DMS53 treated with DMSO at 0.1 percent for 48 hours (cell line): ENCODE results near the gene MYH14.
A peak's percentile ranks its signal among the peaks of the same experiment; 100 is the strongest.

Experiments
- DNase-seq: peaks from one replicate; lab custom pipeline; 2025; ENCODE audit not compliant: unreplicated experiment; lab: John Stamatoyannopoulos, UW

MYH14 gene

DNA sequence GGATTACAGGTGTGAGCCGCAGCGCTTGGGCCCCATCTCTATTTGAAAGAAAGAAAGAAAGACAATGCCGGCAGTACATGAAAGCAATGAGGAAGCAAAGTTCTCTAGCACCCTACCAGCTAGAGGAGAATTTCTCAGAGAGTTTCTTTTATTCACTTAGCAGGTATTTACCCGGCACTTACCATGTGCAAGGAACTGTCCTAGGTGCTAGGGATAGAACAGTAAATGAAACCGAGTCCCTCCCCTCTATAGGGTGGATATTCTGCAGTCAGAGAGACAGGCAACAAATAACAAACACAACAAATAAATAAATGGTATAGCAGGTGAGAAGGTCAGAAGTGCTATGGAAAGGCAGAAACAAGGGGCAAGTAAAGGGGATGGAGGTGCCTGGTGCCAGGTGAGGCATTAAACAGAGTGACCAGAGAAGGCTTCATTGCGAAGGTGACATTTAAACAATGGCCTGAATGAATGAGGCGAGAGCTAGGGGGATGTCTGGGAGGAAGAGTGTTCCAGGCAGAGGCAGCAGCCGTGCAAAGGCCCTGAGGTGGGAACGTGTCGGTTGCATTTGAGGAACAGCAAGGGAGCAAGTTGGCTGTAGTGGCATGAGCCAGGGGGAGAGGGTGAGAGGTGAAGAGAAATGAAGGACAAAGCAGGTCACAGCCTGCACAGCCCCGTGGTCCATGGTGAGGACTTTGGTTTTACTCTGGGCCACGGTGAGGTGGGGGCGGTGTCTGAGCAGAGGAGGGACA lies 10.8 kb upstream of the MYH14 start:
- DNase-seq, result no peak

DNA sequence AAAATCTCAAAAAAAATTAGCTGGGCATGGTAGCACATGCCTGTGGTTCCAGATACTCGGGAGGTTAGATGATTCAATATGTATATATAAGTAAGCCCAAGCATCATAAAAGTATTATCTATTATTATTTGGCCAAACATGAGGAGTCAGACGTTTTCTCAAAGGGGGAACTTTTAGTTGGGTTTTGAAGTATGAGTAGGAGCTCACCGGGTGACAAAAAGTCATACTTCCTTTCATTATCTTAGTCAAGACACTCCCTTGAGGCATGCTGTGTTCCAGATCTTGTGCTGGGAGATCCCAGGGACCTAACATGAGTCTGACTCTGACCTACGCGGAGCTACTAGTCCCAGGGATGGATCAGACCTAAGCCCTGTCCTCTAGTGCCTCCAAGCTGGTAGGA lies 8.2 kb upstream of the MYH14 start:
- DNase-seq, result no peak

DNA sequence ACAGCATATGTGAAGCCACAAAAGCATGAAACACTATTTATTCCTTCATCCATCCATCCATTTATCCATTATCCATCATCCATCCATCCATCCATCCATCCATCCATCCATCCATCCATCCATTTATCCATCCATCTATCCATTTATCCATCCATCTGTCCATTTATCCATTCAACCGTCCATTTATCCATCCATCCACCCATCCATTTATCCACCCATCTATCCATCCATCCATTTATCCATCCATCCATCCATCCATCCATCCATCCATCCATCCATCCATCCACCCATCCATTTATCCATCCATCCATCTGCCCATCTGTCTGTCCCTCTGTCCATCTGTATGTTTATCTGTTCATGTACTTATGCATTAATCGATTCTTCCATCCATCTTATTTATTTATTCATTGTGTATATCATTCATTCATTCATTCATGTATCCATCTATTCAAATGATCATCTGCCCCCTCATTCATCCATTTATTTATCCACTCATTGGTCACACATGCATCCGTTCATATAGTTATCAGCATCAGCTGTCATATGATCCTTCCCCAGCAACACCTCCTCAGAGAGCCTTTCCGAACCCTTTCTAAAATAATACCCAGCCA lies 7.0 kb upstream of the MYH14 start:
- no peak for DNase-seq

DNA sequence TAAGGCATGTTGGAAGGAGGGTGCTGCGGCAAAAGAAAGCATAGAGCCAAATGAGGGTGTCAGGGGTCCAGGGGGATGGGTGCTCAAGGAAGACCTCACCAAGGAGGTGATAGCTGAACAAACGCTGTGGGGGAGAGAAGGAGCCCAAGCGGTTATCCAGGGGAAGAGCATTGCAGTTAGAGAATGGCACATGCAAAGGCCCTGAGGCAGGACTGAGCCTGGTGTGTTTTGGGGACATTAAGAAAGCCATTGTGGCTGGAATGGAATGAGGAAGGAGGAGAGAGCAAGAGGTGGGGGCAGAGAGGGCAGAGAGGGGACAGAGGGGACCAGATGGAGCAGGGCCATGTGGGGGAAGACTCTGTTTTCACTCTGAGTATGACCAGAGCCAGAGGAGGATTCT lies 6.1 kb upstream of the MYH14 start:
- no peak for DNase-seq

DNA sequence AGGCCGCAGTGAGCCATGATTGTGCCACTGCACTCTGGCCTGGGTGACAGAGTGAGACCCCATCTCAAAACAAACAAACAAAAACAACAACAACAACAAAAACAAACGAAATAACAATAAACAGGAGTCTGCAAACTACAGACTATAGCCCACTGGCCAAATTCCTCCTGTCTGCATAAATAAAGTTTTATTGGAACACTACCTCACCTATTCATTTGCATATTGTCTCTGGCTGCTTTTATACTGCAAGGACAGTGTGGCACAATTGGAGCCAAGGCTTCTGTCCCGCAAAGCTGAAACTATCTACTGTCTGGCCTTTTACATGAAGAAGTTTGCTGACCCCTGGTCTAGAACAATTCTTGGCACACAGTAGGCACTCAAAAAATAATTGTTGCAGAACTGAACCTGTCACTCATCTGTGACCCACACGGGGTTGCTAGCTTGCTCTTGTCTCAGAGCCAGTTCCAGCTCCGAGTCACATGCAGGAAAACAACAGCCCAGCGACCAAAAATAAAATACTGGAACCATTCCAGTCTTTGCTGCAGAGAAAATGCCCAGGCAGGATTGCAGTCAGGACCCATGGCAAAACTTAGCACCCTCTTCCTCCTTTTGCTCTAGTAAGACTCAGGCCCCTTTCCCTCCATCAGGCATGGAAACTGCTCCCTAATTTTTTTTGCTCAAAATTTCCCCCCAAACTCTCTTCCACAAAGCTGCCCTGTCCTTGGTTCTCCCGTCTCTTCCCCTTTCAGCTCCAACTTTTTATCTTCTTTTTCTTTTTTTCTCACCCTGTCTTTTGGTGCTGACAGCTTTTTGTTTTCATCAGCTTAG lies 4.8 kb upstream of the MYH14 start:
- DNase-seq, result no peak

DNA sequence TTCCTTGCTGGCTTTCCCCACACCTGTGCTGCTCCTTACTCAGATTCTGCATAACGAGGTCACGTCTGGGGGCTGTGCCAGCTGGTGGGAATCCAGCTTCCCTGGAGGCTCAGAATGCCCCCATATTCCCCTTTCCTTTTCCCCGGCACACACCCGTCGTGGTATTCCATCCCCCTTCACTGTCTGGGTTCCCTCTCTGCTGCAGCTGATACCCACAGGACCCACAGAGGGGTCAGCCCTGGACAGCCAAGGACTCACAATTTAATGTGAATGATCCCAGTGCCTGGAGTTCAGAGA lies 4.2 kb upstream of the MYH14 start:
- no peak for DNase-seq

DNA sequence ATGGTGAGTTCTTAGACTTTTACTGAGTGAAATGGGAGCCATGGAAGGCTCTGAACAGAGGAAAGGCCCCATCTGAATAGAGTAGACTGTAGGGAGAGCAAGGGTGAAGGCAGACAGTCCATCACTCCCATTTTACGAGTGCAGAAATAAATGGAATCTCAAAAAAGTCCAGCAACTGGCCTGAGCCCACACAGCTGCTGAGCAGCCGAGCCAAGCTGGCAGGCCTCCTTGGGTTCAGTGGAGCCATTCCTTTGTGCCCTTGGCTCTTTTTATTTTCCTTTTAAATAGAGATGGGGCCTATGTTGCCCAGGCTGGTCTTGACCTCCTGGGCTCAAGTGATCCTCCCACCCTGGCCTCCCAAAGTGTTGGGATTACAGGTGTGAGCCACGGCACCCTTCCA lies 1.0 kb upstream of the MYH14 start:
- no peak for DNase-seq

DNA sequence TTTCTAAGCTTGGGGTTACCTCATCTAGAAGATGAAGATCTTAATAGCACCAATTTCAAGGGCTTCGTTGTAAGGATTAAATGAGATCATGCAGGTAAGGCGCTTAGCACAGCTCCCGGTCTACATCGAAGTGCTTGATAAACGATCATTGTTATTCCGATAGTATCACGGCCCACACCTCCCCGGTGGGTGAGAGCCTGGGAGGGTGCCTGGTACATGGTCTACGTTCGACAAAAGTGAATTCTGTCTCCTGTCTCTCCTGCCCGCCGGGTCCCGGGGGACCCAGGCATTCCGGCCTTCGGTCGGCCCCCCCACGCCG lies 501 bp upstream of the MYH14 start:
- DNase-seq, result no peak

DNA sequence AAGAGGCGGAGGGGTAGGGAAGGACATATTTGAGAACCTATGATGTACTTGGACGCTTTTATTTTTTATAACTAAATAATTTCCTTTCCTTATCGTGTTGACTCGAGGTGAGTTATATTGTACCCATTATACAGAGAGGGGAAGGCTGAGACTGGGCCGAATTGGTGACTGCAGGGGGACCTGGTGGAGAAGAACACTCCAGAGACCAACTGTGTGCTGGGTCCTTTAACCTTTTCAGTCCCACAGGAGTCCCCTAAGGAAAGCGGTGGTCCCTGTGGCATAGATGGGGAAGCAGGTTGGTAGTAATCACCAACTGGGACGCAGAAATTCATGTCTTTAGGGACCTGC lies 633 bp downstream of the MYH14 start:
- no peak for DNase-seq

DNA sequence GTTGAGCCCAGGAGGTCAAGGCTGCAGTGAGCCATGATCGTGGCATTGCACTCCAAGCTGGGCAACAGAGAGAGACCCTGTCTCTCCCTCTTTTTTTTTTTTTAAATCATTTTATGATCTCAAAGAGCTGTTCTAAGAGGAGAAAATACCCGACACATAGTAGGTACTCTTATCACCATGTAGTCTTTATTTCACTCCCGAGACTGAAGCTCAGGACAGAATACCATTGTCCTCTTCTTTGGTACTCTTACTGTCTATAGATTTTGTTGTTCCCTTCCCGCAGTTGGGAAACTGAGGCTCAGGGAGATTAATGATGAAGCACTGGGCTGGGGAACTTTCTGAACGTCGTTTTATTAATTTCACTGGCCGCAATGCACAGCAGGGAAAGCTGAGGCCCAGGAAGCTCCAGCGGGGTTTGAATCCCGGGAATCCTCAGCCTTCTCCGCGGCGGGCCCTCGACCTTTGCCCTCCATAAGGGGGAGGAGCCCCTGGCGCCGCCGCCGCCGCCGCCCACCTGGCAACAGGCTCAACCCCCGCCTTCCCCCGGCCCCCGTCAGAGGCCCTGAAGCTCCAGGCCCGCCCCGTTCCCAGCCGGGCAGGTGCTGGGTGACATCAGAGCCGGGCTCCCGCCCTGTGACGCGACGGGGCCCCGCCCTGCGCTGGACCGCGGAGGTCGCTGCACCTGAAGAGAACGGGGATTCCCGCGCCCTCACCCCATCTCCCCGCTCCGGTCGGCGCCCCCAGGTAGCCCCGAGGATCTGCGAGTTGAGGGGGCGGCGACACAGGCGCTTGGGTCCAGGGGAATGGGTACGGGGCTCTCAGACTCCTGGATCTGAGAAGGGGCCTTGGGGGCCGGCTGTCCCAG lies 1.6 kb downstream of the MYH14 start:
- DNase-seq, result peak; percentile 50

DNA sequence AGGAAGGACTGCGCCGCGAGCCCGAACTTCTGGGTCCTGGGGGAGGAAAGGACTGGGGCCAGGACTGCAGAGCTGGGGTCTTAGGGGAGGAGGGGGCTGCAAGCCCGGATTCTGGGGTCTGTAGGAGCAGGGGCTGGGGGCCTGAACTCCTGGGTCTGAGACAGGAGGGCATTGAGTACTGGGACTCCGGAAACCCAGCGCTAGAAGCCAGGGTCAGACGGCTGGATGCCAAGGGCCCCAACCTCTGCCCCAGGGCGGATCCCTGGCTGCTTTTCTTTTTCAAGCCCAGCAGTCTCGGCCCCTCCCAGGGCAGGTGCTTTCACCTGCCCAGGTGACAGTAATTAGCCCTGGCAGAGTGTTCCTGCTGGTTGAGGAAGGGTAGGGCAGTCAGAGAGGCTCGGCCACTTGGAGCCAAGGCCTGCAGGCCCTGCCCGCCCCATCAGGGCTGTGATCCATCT lies 2.3 kb downstream of the MYH14 start:
- DNase-seq, result peak; percentile 67

DNA sequence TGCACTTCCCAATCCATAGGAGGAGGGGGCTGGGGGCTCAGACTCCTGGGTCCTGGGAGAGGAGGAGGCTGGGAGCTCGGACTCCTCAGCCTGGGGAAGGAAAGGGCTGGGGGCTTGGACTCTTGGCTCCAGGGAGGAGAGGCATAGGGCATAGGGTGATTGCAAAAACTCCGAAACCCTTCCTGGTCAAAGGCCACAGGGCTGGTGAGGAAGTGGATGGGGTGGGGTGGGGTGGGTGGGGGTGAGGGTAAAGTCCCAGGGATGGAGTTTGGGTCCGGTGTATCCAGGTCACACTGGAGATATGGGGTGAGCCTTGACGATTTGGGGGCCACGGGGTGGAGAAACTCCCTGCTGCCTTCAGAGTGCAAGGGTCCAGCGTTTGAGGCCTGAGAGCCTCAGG lies 2.8 kb downstream of the MYH14 start:
- no peak for DNase-seq

DNA sequence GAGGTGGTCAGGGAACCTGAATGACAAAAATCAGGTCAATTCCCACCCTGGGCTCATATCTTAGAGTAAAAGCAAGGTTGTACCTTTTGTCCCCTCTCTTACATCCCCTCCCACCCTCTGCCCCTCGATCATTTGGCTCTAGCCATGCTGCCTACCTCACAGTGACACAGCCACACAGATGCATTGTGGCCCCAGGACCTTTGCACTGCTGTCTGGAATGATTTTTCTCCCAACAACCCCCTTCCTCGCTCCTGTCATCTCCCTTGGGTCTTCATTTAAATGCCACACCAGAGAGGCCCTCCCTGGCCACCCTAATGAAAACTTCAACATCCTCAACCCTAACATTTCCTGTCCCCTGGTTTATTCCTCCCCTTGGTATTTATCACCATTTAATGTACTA lies 4.3 kb downstream of the MYH14 start:
- no peak for DNase-seq

DNA sequence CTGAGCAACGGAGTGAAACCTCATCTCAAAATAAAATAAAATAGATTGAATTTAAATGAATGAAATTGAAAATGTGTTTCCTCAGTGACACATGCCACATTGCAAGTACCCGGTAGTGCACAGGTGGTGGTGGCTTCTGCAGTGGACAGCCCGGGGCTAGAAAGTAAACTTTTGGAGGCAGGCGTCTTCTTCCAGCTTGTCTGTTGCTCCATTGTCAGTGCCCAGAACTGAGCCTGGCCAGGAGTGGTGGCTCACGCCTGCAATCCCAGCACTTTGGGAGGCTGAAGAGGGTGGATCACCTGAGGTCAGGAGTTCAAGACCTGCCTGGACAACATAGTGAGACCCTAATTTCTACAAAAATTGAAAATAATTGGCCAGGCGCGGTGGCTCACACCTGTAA lies 5.7 kb downstream of the MYH14 start:
- no peak for DNase-seq

DNA sequence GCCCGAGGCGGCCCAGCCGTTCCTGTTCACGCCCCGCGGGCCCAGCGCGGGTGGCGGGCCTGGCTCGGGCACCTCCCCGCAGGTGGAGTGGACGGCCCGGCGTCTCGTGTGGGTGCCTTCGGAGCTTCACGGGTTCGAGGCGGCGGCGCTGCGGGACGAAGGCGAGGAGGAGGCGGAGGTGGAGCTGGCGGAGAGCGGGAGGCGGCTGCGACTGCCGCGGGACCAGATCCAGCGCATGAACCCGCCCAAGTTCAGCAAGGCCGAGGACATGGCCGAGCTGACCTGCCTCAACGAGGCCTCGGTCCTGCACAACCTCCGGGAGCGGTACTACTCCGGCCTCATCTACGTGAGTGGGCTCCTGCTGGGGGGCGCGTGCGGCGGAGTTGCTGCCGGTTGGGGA lies 7.0 kb downstream of the MYH14 start:
- DNase-seq, result no peak

DNA sequence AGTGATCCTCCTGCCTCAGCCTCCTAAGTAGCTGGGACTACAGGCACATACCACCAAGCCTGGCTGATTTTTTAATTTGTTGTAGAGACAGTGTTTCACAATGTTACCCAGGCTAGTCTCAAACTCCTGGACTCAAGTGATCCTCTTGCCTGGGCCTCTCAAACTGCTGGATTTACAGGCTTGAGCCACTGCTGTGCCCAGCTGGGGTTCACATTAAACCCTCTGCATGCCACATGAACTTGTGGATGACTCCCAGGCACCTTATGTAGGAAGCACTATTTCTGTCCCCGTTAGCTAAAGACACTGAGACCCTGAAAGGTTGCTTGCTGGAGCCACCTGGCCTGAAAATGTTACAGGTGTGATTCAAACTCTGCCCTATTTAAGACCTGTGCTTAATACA lies 10.5 kb downstream of the MYH14 start:
- DNase-seq, result no peak

DNA sequence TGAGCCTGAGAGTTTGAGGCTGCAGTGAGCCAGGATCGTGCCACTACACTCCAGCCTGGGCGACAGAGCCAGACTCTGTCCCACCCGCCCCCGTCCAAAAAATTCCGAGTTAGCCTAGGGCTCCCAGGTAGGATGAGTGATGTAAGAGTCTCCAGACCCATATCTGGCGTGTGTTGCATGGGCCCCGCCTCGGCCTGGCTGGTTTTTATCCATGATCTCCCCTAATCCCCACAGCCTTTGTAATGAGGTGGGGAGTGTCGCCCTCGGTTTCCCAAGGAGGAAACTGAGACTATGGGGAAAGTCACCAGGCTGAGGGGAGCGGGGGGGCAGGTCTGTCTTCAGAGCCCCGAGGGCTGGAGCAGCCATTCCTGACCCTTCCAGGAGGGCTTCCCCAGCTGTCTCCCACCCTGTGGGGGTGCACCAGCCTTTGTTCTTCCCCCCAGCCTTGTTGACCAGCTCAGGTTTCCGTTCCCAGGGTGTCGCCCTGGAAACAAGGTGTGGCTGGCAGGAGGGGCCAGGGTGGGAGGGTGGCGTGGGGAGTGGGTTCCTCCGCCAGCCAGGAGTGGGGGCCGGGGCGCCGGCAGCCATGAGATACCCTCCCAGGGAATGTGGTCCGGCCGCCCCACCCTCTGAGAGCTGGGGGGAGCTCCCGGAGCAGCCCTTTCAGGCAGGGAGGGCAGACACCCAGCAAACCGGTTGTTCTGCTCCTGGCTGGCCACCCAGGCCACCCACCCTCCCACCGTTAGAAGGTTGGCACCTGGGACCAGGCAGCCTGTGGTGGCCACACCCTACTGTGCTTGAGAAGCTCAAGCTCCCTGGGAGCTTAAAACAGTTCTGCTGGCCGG lies 11.5 kb downstream of the MYH14 start:
- DNase-seq, result no peak

DNA sequence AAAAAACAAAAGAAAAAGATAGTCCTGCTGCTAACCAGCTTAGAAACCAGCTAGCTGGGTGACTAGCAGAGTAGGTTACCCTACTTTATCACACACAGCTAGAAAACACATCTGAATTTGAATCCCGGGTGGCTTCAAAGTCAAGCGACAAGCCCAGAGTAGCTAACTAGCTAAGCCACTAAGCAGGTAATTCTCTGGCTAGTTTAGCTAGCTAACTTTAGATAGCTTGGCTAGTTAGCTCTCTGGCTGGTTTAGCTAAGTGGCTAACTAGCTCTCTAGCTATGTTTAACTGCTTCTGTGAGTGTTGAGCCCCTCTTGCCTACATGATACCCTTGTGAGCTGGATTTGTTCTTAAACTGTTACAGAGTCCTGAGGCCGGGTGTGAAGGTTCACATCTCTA lies 12.4 kb downstream of the MYH14 start:
- no peak for DNase-seq

DNA sequence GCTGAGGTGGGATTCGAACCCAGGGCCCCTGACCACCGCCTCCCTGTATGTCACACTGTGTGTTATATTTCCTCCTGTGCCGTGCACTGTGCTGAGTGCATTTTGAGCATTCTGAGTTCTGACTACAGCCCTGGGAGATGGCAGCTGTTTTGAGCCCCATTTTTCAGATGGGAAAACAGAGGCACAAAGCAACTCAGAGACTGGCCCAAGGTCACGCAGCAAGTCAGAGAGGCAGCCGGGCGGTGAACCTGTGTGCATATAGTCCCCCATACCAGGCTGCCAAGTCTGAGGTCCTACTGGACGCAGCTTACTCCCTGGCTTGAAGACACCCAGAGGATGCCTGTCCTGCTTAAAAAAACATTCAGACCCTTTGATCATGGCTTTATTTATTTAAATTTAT lies 17.7 kb downstream of the MYH14 start:
- no peak for DNase-seq

DNA sequence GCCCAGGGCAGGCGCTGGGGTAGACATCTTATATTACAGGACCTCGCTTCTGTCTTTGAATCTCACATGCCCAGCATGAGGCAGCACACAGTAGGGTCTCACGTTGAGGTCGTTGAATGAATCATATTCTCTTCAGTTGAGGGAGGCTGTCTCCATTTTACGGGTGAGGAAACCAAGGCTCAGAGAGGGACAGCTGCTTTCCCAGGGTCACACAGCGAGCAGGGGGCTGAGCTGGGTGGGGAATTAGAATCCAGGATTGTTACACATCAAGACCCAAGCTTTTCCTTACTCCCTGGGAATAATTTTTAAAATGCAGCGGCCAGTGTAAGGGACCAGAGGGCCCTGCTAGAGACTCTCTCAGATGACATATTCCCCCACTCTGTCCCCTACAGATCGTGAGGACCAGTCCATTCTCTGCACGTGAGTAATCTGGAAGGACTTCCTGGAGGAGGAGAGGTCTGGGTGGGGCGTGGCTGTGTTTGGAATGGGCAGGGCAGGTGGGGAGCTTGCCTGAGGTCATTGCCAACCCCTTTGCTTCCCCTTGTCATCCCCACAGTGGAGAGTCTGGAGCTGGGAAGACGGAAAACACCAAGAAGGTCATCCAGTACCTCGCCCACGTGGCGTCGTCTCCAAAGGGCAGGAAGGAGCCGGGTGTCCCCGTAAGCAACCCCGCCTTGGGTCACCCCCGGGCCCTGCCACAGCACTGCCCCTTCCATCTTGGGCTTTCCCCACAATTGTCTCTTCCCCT lies 19.4 kb downstream of the MYH14 start:
- DNase-seq, result no peak
